Measurements from ENCODE around the gene MSRB2.

- TF ChIP-seq ZNF274 (IDR thresholded peaks at IDR 0.05; ENCODE audit: low read depth, low read length) (no peak), YY1 (IDR thresholded peaks at IDR 0.05; ENCODE audit: insufficient read depth, insufficient read length) (no peak), SUZ12 (IDR thresholded peaks at IDR 0.05; ENCODE audit: extremely low read depth, insufficient read depth, insufficient read length) (no peak)
Measured at GRCh38 chr10:23095966-23096801, 805 bp downstream of the MSRB2 start.

All from NT2/D1 (cell line).